ENCODE data around the gene ARHGAP22.
A peak's percentile ranks its signal among the peaks of the same experiment; 100 is the strongest.
"Not testable (repeated sequence)": the region's sequence is repeated elsewhere in the genome, so short reads cannot be mapped to it uniquely, and the experiment has no call there.

ARHGAP22 gene

DNA sequence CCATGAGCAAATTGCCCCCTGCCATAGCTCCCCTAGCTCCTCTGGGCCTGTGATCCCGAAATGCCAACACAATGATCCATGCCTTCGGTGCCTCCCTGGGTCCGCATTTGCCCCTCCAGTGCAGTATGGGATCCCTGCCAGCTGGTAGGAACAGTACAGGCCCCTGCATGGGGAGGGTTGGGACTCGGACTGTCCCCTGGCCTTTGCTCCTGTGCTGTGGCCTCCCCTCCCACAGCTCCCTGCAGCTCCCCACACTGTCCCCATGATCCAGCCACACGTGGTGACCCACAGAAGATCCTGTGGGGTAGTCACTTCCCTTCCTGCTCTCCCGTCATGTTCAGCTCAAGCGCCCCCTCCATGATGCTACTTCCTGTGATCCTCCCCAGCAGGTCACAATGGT is 158.1 kb downstream of the ARHGAP22 start:
- DNase-seq, result no peak

DNA sequence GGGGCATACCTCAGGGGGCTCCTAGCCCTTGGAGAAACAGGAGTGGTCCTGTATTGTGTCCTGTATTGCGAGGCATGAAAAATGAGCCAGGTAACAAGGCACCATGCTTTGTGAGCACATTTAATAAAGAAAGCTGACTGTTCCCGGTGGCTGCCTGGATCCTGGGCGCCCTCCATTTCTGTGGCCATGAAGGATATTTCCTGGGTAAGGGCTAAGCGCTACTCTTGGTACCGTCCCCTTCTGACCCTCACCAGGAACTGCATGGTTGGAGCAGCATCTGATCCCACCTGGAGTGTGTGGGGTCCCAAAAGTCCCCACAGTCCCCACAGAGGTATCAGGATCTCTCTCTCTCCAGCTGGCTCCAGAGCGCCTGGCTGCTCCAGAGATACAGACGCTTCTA is 158.9 kb downstream of the ARHGAP22 start:
- DNase-seq, result no peak

DNA sequence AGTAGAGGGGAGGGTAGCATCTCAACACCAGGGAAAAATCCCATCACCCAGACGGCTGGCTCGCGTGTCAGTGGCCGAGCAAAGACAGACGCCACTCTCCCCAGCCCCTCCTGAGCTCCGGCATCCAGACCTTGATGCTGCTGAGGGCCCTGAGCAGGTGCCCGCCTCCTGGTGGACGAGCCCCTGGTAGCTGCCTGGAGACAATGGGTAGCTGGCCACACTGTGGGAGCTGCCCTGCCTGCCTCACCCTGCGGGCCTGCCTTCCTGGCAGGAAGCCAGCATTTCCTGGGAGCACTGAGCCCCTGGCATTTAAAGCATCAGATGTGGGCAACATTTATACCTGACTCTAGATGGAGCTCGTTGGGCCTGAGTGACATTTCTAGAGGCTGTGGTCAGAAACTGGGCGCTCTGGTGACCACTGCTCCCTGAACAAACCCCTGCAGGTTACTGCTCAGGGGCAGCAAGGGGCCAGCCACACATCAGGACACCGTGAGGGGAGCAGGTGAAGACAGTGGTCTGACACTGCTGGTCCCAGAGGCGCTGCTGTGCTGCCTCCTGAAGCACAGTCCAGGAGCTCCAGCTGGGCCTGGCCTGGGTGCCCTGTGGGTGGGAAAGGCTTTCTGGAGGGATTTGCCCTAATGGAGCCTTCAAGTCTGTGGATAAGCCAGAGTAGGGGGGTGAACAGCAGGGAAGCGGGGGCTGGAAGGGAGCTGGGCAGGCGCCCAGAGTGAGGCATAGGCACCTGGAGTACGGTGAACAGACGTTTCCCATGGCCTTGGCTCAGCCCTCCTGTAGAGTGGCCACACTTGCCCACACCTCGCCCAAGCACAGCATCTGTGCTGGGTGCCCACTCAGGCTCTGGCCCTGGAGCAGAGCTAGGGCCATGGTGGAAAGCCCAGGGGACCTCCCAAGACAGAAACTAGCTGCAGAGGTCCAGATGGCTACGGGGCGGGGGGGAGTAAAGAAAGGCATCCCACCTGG is 159.7 kb downstream of the ARHGAP22 start:
- DNase-seq, result peak; percentile 57

DNA sequence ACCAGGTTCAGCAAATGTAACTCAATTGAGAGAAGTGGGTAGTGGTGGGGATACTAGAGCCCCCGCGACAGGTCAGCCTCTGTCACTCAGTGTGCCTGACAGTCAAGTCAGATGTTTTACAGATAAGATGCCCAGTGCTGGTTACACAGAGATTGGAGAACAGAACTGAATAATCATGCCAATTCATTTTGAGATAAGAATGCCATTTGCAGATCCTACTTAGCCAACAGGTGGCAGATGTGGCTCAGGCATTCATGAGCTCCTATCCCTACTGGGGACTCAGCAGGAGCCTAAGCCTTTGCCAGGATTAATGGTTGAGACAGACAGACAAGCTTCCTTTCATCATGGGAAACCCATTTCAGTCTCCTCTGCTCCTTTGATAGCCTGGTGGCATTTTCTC is 160.6 kb downstream of the ARHGAP22 start:
- DNase-seq, result peak; percentile 56

DNA sequence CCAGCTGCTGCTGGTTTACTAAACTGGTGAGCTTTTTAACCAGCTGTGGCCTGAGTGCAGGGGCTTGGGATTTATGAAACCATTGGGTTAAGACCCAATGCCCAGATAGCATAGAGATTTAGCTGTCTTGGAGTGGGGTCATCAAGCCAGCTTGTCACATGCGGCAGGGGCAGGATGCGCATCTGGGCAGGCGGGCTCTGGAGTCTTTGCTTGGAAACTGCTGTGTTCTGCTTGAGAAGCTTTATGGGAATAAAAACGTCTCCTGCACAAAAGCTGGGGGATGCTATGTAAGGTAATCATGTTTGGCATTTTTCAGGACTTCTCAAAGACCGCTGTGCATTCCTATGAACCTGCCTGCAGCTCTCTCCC is 162.1 kb downstream of the ARHGAP22 start:
- no peak for DNase-seq

DNA sequence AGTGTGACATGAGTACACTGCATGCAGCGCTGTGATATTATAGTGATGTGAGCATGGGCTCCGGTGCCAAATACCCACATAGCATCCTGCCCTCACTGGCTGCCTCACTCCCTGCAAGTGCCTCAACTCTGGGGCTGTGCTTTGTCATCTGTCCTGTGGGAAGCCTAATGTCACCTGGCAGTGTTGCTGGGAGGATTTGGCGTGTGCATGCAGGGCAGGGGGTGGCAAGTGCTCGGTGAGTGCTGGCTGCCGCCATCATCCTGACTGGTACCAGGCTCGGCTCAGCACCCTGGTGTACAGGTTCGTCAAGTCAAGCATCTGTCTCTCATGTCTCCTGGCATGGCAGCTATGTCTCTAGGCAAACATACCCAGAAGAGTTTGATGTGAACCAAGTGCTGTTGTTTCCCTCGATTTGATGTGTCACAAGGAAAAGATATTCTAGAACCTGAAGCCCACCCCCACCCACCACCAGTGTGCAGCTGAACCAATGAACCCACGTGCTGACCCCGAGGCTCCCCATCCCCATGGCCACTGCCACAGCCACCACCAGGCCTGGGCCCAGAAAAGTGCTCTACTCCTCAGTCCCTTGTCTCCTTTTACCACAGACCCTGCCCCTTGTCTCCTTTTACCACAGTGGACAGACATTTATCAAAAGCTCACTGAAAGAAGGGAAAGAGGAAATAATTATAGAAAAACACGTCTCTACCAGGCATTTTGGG is 162.6 kb downstream of the ARHGAP22 start:
- no peak for DNase-seq

DNA sequence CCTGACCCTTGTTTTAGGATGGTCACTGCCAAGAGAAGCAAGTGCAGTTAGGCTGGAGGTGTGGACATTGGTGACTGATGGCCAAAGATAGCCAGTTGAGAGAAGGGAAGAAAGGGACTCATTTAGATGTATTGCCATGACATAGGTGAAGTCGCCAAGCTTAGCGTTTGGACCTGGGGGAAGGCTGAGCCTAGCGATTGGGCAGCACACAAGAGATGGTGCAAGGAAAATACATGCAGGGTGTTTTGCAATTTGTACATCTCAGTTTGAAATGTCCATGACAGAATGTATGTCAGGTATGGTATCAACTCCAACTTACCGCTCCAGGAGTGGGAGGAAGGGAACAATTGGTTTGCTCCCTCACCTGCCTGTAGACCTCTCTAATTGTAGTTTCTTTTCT is 164.1 kb downstream of the ARHGAP22 start:
- no peak for DNase-seq

DNA sequence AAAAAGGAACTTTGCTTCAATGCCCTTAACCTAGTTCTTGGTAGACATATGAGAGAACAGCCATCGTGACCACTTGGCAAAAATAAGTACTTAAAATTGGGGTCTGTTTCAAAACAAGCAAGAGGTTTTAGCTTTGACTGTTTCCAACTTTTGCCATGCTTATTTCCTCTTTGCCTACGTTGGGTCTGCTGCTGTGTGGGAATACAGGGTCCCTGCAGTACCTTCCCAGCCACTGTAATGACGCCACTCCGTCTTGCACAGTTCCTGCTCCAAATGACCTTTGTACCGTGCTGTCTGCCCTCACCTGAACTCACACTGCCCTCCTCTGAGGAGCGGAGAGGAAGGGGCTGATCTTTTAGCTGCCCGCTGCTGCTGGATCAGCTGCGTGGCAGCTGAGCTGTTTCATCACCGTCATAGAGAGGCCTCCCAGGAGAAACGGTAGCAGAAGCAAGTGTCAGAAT is 165.3 kb downstream of the ARHGAP22 start:
- DNase-seq, result peak; percentile 59

DNA sequence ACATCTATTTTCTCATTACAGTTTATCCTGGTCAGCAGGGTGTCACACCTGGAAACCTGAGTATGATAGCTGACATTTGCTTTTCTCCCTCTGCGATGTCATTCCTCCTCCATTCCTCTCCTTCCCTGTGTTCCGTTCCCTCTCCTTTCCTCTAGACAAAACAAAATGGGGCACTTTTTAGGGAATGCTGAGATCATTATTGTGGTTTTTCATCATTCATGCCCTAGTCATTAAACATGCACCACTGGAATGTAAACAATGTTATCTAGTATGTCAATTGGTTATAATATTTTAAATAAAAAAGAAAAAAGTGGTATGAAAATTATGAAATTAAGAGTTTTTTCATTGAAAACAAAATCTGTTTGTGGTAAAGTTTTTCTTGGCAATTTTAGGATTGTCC is 165.8 kb downstream of the ARHGAP22 start:
- no peak for DNase-seq

DNA sequence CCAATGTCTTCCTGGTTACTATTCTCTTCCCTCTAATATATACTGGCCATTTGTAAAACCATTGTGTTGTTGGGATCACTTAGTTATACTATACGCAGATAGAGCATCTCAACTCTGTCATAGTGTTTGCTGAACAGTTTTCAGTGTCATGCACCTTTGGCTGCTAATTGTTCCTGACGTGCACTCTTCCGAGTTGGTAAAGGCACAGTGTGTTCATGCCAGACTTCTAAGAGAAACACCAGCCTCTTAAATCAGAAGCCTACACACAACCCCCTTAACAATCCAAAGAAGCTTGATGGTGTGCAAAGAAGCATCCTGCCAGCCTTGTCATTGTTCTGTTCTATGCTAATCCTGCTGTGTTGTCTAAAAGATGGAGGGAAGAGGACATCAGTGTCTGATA is 167.3 kb downstream of the ARHGAP22 start:
- no peak for DNase-seq

DNA sequence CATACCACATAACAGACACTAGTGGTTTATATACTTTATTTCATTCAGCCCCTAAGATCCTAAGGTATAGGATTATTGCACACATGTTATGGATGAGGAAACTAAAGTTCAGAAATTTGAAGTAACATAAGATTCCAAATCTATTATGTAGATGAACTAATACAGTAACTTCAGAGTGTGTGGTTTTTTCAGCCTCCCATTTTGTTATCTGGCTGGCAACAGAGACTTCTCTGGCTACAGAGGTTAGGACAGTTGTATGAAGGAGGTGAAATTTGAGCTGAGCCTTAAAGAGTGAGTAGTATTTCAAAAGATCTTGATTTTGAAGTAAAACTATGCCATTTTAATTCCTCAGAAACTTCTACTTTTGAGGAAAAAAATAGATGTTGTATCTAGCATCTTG is 173.0 kb downstream of the ARHGAP22 start:
- DNase-seq, result no peak

DNA sequence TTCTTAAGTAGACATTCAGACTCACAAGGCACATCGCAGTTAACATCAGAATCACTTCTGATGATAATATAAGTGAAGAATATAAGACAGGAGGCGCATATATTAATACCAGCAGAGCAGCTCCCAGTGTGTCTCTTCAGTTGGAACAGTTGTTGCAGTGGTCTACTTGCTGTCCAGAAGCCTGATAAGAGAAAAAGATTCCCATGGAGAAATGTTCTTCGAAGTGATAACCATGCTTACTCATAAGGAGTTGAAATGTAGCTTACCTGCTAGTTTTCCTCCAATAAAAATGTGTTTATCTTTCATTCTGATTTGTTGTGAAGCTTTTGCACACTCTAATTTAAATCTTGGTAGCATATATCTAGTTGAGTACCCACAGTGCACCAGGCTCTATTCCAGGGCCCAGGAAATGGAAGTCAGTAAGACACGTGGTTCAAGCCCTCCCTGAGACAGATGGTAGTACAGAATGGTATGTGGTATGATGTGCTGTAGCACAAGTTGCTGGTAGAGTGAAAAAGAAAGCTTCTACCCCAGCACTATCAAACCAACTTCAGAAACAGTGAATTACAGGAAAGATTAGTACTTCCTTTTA is 174.4 kb downstream of the ARHGAP22 start:
- no peak for DNase-seq

DNA sequence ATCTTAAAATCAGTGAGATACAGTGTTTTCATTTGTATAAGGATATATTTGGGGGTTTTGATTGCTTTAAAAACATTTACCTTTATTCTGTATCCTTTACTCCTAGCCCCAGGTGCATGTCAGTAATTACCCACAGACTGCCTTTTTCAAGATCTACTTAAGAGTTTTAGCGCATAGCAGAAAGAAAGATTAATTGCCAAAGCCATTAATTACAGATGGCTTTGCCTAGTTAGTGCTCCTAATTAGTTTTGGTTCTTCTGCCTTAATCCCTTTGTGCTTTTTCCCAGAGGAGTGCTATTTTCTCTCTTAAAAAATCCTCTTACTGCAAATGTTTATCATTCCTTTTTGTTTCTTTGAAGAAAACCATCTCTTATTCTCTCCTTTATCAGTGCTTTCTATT is 175.6 kb downstream of the ARHGAP22 start:
- DNase-seq, result no peak

DNA sequence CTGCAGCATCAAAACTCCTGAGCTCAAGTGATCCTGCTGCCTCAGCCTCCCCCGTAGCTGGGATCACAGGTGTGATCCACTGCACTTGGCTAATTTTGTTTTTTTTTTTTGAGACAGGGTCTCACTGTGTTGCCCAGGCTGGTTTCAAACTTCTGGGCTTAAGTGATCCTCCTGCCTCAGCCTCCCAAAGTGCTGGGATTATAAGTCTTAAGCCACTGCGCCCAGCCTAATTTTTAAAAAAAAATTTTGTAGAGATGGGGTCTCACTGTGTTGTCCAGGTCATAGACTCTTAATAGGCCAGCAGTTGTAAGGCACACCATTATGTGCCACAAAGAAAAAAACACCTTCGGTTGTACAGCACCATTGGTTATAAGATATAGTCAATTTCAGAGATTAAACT is 176.0 kb downstream of the ARHGAP22 start:
- DNase-seq, result no peak

DNA sequence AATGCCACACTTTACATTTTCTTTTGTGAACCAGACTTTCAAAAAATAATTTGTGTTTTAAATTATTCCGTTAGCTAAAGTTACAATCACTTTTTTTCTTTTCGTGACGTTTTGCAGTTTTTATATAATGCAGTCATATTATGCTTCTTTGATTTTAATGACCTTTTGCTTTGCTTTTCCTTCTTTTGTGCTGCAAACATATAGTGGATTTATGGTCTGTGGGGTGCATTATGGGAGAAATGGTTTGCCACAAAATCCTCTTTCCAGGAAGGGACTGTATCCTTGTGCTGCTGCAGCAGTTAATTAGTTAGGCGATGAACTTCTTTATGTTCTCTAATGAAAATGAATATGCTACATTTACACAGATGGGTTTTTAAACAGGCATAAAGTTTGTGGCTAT is 181.0 kb downstream of the ARHGAP22 start:
- no peak for DNase-seq

DNA sequence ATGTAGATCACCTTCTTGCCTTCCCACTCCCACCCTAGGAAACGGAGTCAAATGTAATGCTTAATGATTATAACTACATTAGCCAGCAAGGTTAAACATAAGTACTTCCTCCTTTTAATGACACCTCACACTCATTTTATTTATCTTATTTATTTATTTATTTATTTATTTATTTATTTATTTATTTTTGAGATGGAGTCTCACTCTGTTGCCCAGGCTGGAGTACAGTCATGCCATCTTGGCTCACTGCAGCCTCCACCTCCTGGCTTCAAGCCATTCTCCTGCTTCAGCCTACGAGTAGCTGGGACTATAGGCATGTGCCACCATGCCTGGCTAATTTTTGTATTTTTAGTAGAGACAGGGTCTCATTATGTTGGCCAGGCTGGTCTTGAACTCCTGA is 183.0 kb downstream of the ARHGAP22 start:
- not testable (repeated sequence) for DNase-seq

DNA sequence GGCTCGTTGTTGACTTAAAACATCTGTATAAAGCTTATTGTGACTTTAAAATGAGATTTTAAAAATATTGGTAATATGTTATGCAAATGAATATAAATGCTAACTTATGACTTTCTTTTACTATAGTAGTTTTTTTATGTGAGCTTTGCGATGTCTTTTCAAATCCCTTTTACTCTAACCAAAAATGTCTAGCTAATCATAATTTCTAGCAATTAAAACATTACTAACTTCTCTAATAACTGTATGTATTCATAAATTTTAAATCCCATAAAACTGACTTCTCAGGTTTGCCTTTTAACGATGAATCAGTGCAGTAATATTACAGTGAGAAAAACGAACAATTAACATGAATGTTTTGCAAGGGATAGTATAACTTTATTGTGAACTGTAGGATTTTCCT is 185.2 kb downstream of the ARHGAP22 start:
- no peak for DNase-seq

DNA sequence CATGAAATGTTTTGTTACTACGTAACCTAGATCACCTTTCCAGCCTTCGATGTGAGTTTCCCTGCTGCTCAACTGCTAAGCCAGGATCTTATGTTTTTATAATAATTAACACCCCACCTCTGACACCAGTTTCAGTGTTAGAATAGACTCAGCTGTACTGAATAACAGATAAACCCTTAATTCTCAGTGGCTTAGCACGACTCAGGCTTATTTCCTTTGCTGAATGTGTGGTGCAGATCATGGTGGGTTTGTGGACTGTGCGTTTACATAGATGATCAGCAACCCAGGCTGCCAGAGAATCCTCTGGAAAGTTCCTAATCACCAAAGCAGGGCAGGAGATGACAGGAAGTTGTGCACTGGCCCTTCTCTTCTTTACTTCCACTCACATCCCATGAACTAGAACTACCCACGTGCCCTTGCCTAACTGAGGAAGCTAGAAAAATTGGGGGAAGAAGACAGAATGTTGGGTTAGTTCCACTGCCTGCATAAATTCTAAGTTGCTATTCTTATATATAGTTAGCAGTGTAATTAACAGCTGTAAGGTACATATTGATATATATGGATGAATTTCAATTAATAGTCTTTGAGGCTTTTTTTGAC is 186.6 kb downstream of the ARHGAP22 start:
- DNase-seq, result no peak

DNA sequence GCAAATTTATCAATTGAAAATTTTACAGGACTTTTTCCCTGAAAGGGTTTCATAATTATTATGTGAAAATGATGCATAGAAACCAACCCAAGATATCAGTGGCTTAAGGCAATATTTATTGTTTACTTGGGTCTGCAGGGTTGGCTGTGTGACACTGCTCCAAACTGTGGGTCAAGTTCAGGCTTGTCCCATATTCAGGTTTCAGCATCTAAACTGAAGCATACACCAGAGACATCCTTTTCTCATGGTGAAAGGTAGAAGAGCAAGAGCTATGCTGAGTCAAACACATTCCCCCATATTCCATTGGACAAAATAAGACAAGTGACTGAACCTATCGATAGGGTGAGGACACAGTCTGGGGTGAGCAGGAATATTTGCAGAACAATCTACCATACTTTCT is 187.5 kb downstream of the ARHGAP22 start:
- no peak for DNase-seq

DNA sequence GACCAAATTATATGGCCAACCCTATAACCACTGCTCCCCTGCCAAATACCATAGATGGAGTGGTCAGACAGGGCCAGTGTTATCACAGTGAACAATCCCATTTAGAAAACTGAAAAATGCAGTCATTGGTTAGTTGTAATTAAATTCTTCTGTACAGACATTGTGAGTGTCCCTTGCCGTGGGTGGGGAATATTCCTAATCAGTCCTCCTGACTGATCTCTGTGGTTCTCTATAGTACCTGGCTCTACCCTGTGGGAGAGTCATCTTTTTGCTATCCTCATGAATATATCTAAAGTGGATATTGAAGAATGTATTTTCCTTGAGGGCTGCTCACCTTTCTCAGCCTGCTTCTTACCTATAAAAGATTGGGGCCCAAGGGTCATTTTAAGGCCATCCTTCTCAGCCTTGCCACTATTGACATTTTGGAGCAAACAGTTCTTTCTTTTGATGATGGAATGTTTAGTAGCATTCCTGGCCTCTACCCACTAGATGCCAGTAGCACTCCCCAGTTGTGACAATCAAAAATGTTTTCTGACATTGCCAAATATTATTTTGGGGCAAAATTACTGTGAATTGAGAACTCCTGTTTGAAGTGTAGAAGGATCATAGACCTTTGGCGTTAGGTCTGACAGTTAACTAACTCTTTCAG is 188.2 kb downstream of the ARHGAP22 start:
- no peak for DNase-seq

DNA sequence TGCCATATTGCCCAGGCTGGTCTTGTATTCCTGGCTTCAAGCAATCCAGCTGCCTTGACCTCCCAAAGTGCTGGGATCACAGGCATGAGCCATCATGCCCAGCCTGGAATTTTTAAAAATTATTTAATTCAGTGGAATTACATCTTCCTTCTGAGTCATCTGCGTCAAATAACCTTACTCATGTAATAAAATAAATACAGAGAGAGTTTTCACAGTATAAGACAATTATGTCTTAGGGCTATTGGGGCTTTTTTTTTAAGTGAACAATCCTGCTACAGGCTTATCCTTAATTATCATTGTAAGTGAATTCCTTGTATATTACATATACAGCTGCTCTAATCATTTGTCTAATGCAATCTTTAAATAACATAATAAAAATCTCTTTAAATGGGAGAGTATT is 190.1 kb downstream of the ARHGAP22 start:
- DNase-seq, result no peak

DNA sequence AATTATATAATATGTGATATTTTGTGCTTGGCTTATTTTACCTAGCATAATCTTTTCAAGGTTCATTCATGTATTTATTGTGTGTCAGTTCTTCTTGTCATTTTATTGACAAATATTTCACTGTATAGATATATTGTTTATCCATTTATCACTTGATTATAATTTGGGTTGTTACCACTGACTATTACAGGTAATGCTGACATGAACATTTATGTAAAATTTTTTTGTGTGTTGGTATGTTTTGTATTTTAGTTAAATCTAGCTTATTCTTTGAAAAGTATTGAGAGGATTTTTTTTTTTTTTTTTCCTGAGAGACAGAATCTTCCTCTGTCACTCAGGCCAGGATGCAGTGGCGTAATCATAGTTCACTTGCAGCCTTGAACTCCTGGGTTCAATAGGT is 190.7 kb downstream of the ARHGAP22 start:
- DNase-seq, result no peak

DNA sequence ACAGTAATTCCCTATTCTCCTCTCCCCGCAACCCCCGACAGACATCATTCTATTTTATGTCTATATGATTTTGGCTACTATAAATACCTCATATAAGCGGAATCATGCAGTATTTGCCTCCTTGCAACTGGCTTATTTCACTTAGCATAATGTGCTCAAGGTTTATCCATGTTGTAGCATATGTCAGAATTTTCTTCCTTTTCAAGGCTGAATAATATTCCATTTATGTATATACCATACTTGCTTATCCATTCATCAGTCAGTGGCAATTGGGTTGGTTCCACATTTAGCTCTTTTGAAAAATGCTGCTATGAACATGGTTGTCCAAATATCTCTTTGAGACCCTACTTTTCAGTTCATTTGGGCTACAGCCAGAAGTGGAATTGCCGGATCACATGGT is 191.9 kb downstream of the ARHGAP22 start:
- no peak for DNase-seq

Data from islet precursor cell (in vitro differentiated cells).